Measurements from ENCODE around the gene RAP1A. TPM values are rescaled to one million over a fixed set of nuclear protein-coding genes. Genes with fewer than 3 reads are reported as not detected.
"Not testable (repeated sequence)": the region's sequence is repeated elsewhere in the genome, so short reads cannot be mapped to it uniquely, and the experiment has no call there.

The RAP1A gene
- total RNA-seq, 2 donors from 2014 or later, result 97.8 to 138 TPM

- DNase-seq (ENCODE audit: low spot score) (peak; percentile 78), ATAC-seq (peak; percentile 91 to 93)
- H3K9me3 Mint-ChIP-seq, result no peaks in the 10 kb centered on the region
- peaks cover 51 to 69% of the 10 kb centered on the region in 2 donors for H3K4me1 Mint-ChIP-seq (ENCODE audit: low read depth in 2 of 2)
- no peaks in the 10 kb centered on the region for H3K27me3 Mint-ChIP-seq
- H3K36me3 Mint-ChIP-seq, result no peaks in the 10 kb centered on the region
- H3K4me3 Mint-ChIP-seq, result peak overlapping the region; percentile 82
- peak overlapping the region; percentile 86 to 92 for H3K27ac Mint-ChIP-seq
Measured at GRCh38 chr1:111603979-111604378, 15.6 kb upstream of the RAP1A start.

GRCh38 chr1:111604931-111605330, 14.7 kb upstream of the RAP1A start:
- H3K36me3 Mint-ChIP-seq, result no peaks in the 10 kb centered on the region
- DNase-seq (ENCODE audit: low spot score), result no peak
- H3K4me3 Mint-ChIP-seq, result peak overlapping the region; percentile 82
- H3K27me3 Mint-ChIP-seq, result no peaks in the 10 kb centered on the region
- H3K4me1 Mint-ChIP-seq (ENCODE audit: low read depth in 2 of 2), result peaks cover 46 to 62% of the 10 kb centered on the region in 2 donors
- no peaks in the 10 kb centered on the region for H3K9me3 Mint-ChIP-seq
- no peak for ATAC-seq
- peak overlapping the region; percentile 86 to 92 for H3K27ac Mint-ChIP-seq

GRCh38 chr1:111605576-111605975, 14.0 kb upstream of the RAP1A start:
- Mint-ChIP-seq H3K27ac (peak overlapping the region; percentile 86 to 92), H3K36me3 (no peaks in the 10 kb centered on the region), H3K27me3 (no peaks in the 10 kb centered on the region), H3K9me3 (no peaks in the 10 kb centered on the region), H3K4me1 (ENCODE audit: low read depth in 2 of 2) (peaks cover 40 to 55% of the 10 kb centered on the region in 2 donors), H3K4me3 (no peak overlapping the region)
- ATAC-seq (no peak), DNase-seq (ENCODE audit: low spot score) (no peak)

DNA sequence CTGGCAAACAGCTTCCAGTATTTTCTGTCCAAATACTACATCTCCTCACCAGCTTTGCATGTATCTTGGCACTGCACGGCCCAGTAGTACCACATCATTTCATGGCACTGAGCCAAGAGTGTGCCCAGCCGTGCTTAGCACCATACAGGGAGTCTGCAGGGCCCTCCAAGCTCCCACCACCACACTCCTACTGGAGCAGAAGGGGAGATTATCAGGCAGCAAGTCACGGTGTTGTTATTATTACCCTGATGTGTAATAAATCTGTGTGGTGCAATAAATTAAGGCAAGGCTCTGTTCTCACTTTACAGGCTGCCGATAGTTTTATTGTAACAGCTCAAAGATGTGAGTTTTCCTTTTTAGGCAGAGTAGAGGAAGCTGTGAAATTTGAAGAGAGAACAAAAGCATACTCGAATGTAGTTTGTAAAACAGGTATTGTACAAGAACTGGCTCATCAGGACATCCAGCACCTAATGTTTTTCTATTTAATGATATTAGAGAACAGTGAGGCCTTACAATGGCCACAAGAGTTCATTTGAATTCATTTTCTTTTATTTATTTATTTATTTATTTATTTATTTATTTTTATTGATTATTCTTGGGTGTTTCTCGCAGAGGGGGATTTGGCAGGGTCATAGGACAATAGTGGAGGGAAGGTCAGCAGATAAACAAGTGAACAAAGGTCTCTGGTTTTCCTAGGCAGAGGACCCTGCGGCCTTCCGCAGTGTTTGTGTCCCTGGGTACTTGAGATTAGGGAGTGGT, 13.0 kb upstream of the RAP1A start:
- Mint-ChIP-seq H3K4me1 (ENCODE audit: low read depth in 2 of 2) (peaks cover 35 to 45% of the 10 kb centered on the region in 2 donors), H3K27ac (peak overlapping the region; percentile 46 to 56)
- not testable (repeated sequence) for H3K27me3 Mint-ChIP-seq; DNase-seq (ENCODE audit: low spot score); H3K36me3 Mint-ChIP-seq; H3K9me3 Mint-ChIP-seq; H3K4me3 Mint-ChIP-seq; ATAC-seq

DNA sequence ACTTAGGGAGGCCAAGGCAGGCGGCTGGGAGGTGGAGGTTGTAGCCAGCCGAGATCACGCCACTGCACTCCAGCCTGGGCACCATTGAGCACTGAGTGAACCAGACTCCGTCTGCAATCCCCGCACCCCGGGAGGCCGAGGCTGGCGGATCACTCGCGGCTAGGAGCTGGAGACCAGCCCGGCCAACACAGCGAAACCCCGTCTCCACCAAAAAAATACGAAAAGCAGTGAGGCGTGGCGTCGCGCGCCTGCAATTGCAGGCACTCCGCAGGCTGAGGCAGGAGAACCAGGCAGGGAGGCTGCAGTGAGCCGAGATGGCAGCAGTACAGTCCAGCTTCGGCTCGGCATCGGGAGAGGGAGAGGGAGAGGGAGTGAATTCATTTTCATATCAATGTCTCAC, 11.1 kb upstream of the RAP1A start:
- peaks cover 23 to 27% of the 10 kb centered on the region in 2 donors for H3K4me1 Mint-ChIP-seq (ENCODE audit: low read depth in 2 of 2)
- not testable (repeated sequence) for H3K4me3 Mint-ChIP-seq; ATAC-seq; H3K27ac Mint-ChIP-seq; H3K27me3 Mint-ChIP-seq; H3K9me3 Mint-ChIP-seq; DNase-seq (ENCODE audit: low spot score); H3K36me3 Mint-ChIP-seq

GRCh38 chr1:111611986-111612385, 7.6 kb upstream of the RAP1A start:
- no peak overlapping the region for H3K4me3 Mint-ChIP-seq
- DNase-seq (ENCODE audit: low spot score) (no peak), ATAC-seq (no peak)
- H3K4me1 Mint-ChIP-seq (ENCODE audit: low read depth in 2 of 2), result peaks cover 17 to 24% of the 10 kb centered on the region in 2 donors
- no peak overlapping the region for H3K27ac Mint-ChIP-seq
- no peaks in the 10 kb centered on the region for H3K36me3 Mint-ChIP-seq
- H3K27me3 Mint-ChIP-seq, result no peaks in the 10 kb centered on the region
- no peaks in the 10 kb centered on the region for H3K9me3 Mint-ChIP-seq

DNA sequence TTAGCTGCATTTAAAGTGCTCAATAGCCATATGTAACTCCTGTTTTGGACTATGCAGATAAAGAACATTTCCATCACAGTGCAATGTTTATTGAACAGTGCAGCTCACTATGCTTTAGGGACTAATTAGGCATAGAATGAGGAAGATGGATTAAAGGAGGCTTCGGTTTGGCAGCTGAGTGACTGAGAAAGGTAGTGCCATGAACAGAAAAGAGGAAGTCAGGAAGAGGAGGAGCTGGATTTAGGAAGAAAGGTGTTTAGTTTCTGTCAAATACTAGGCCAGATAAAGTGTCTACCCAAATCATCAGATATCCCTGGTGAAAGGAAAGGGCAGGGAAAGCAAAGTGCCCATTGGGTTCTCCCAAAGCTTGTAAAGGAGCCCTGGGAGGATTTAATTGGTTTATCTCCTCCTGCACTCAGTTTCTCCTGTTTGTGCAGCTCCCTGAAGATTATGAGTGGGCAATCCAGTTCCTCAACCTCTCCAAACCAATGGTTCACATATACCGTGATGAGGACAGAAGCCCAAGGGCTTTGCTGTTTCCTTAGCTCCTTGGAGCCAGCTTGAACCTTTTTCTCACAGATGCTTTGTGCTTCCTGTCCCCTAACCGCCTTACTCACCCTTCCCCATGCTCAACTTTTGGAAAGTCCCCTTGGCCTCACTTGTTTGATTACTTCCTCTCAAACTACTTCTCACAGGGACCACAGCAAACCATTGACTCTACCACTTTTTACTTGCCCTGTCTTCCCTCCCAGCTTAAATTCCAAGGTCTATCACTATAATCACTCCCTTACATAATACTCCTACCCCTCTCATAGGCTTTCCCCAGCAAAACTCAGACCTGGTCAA, 3.5 kb upstream of the RAP1A start:
- no peaks in the 10 kb centered on the region for H3K27me3 Mint-ChIP-seq
- peak; percentile 61 to 64 for ATAC-seq
- peak overlapping the region; percentile 84 for H3K4me3 Mint-ChIP-seq
- H3K36me3 Mint-ChIP-seq, result peaks cover 14% of the 10 kb centered on the region
- peaks cover 39 to 53% of the 10 kb centered on the region in 2 donors for H3K4me1 Mint-ChIP-seq (ENCODE audit: low read depth in 2 of 2)
- H3K27ac Mint-ChIP-seq, result peak overlapping the region; percentile 89 to 94
- peak; percentile 89 for DNase-seq (ENCODE audit: low spot score)
- H3K9me3 Mint-ChIP-seq, result no peaks in the 10 kb centered on the region

DNA sequence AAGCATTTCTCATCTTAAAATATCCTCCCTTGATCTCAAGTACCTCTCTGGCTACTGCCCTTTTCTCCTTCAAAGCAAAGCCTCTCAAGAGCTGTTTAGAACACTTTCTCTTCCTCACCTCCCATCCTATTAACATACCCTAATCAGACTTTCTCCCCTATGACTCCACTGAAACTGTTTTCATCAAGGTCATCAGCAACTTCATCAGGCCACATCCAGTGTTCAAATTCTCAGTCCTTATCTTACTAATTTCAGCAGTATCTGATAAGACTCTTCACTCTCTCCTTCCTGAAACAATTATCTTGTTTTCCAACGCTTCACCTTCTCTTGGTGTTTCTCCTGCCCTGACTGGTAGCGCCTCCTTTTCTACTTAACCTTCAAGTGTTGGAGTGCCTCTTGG, 1.5 kb upstream of the RAP1A start:
- H3K4me1 Mint-ChIP-seq (ENCODE audit: low read depth in 2 of 2), result peaks cover 56 to 72% of the 10 kb centered on the region in 2 donors
- no peaks in the 10 kb centered on the region for H3K9me3 Mint-ChIP-seq
- peak overlapping the region; percentile 74 to 75 for H3K27ac Mint-ChIP-seq
- no peak for DNase-seq (ENCODE audit: low spot score)
- H3K27me3 Mint-ChIP-seq, result no peaks in the 10 kb centered on the region
- H3K36me3 Mint-ChIP-seq, result peaks cover 28% of the 10 kb centered on the region
- ATAC-seq, result no peak
- peak overlapping the region; percentile 85 for H3K4me3 Mint-ChIP-seq

DNA sequence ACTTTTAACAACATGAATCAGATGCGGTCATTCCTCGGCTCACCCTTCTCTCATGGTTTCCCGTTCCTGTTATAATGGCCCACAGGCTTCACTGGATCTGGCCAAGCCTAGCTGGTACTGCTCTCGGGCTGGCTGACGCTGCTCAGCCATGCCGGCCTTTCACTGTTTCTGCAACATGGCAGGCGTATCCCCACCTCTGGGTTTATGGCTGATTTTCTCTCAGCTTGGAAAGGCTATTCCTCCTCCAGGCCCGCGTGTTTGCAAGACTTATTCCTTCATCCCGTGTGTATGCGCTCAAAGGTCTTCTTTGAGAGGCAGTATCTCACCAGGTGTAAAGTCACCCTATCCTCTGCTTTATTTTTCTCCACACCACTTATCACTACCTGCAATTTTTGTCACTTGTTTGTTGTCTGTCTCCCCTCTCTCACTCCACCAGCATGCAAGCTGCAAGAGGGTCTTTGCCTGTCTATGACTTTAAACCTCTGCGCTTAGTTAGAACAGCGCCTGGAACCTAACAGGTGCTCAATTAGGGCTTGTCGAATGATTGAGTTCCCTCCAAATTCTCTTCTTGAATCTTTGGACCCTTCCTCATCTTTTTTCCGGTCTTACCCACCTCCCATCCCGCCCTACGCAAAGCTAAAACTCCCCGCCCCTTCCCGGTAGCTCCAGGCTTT, 491 bp upstream of the RAP1A start:
- peak overlapping the region; percentile 74 to 75 for H3K27ac Mint-ChIP-seq
- H3K4me3 Mint-ChIP-seq, result peak overlapping the region; percentile 85
- no peak for ATAC-seq
- H3K4me1 Mint-ChIP-seq (ENCODE audit: low read depth in 2 of 2), result peaks cover 59 to 78% of the 10 kb centered on the region in 2 donors
- no peaks in the 10 kb centered on the region for H3K27me3 Mint-ChIP-seq
- no peaks in the 10 kb centered on the region for H3K9me3 Mint-ChIP-seq
- DNase-seq (ENCODE audit: low spot score), result no peak
- peaks cover 28% of the 10 kb centered on the region for H3K36me3 Mint-ChIP-seq

GRCh38 chr1:111620441-111620971, 917 bp downstream of the RAP1A start:
- ATAC-seq, result no peak
- Mint-ChIP-seq H3K36me3 (peaks cover 28% of the 10 kb centered on the region), H3K9me3 (no peaks in the 10 kb centered on the region), H3K4me1 (ENCODE audit: low read depth in 2 of 2) (peaks cover 55 to 73% of the 10 kb centered on the region in 2 donors), H3K27ac (peak overlapping the region; percentile 92 to 93), H3K27me3 (no peaks in the 10 kb centered on the region), H3K4me3 (peak overlapping the region; percentile 100)
- no peak for DNase-seq (ENCODE audit: low spot score)

GRCh38 chr1:111621050-111621449, 1.5 kb downstream of the RAP1A start:
- H3K4me1 Mint-ChIP-seq (ENCODE audit: low read depth in 2 of 2), result peaks cover 56 to 74% of the 10 kb centered on the region in 2 donors
- H3K9me3 Mint-ChIP-seq, result no peaks in the 10 kb centered on the region
- ATAC-seq, result no peak
- H3K27ac Mint-ChIP-seq, result peak overlapping the region; percentile 92 to 93
- peaks cover 28% of the 10 kb centered on the region for H3K36me3 Mint-ChIP-seq
- peak overlapping the region; percentile 100 for H3K4me3 Mint-ChIP-seq
- H3K27me3 Mint-ChIP-seq, result no peaks in the 10 kb centered on the region
- peak; percentile 74 for DNase-seq (ENCODE audit: low spot score)

DNA sequence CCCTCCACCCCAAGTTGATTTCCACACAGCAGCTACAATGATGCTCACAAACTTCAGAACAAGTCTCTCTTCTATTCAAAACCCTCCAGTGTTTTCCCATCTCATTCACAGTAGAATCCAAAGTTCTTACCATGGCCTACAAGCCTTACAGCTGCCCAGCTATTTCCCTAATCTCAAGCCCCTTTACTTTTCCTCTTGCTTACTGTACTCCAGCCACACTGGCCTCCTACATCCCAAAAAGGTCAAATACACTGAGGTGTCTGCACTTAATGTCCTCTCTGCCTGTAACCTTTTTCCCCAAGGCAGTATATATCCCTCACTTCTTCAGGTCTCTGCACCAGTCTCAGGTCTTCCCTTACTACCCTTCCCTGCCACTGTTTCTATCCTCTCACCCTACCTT, 2.6 kb downstream of the RAP1A start:
- H3K4me1 Mint-ChIP-seq (ENCODE audit: low read depth in 2 of 2), result peaks cover 52 to 70% of the 10 kb centered on the region in 2 donors
- no peak for DNase-seq (ENCODE audit: low spot score)
- H3K27me3 Mint-ChIP-seq, result no peaks in the 10 kb centered on the region
- H3K36me3 Mint-ChIP-seq, result peaks cover 28% of the 10 kb centered on the region
- peak overlapping the region; percentile 100 for H3K4me3 Mint-ChIP-seq
- no peak for ATAC-seq
- no peaks in the 10 kb centered on the region for H3K9me3 Mint-ChIP-seq
- peak overlapping the region; percentile 92 to 93 for H3K27ac Mint-ChIP-seq

- Mint-ChIP-seq H3K9me3 (no peaks in the 10 kb centered on the region), H3K27me3 (no peaks in the 10 kb centered on the region), H3K4me3 (peak overlapping the region; percentile 23), H3K4me1 (ENCODE audit: low read depth in 2 of 2) (peaks cover 47 to 67% of the 10 kb centered on the region in 2 donors), H3K27ac (no peak overlapping the region), H3K36me3 (peaks cover 22% of the 10 kb centered on the region)
- DNase-seq (ENCODE audit: low spot score), result no peak
- no peak for ATAC-seq
Measured at GRCh38 chr1:111624382-111624781, 4.8 kb downstream of the RAP1A start.
